Neural cell (in vitro differentiated cells): Measurements from ENCODE around the gene LEO1. TPM values are rescaled to one million over a fixed set of nuclear protein-coding genes. Genes with fewer than 3 reads are reported as not detected.

ENCODE experiments used
- H2AFZ ChIP-seq: fragments of 200-600, 300-800 bp; sonication (generic), shearing (Covaris generic); 2 replicates; pipeline ENCODE4 v1.6.0; 2014; ENCODE audit warnings: low read depth, mild to moderate bottlenecking, antibody characterized with exemption, low read length, moderate library complexity
- H3F3A ChIP-seq: fragments of 200-600 bp; shearing (Covaris generic); 2 replicates; pipeline ENCODE4 v1.6.1; 2016; ENCODE audit warnings: mild to moderate bottlenecking, moderate library complexity, mixed read lengths, antibody characterized with exemption, low read length; ENCODE audit not compliant: insufficient read depth, poor library complexity, severe bottlenecking
- H3K27ac ChIP-seq: fragments of 200-600, 300-800 bp; sonication (generic), shearing (Covaris generic); 2 replicates; pipeline ENCODE4 v1.5.1; 2014; ENCODE audit warnings: mild to moderate bottlenecking, low read length, moderate library complexity
- H3K27me3 ChIP-seq: fragments of 300-800, 200-600 bp; sonication (generic), shearing (Covaris generic); 2 replicates; pipeline ENCODE4 v1.6.0; 2014; ENCODE audit warnings: mild to moderate bottlenecking, low read depth, low read length, moderate library complexity; ENCODE audit not compliant: insufficient read depth
- H3K36me3 ChIP-seq: fragments of 300-800, 200-600 bp; sonication (generic), shearing (Covaris generic); 2 replicates; pipeline ENCODE4 v1.5.1; 2014; ENCODE audit warnings: mild to moderate bottlenecking, antibody characterized with exemption, low read length, moderate library complexity; ENCODE audit not compliant: insufficient read depth
- H3K4me2 ChIP-seq: fragments of 300-800, 200-600 bp; sonication (generic), shearing (Covaris generic); 2 replicates; pipeline ENCODE4 v1.6.0; 2014; ENCODE audit warnings: mild to moderate bottlenecking, low read length
- H3K4me3 ChIP-seq: fragments of 300-800, 200-600 bp; sonication (generic), shearing (Covaris generic); 2 replicates; pipeline ENCODE4 v1.5.1; 2014; ENCODE audit warnings: mild to moderate bottlenecking, low read length, moderate library complexity
- H3K79me2 ChIP-seq: fragments of 200-600 bp; shearing (Covaris generic); replicated peaks from 2 replicates; pipeline ENCODE4 v1.6.0; 2014; ENCODE audit warnings: mild to moderate bottlenecking, low read length, moderate library complexity; ENCODE audit not compliant: insufficient read depth
- H3K9ac ChIP-seq: fragments of 300-800, 200-600 bp; sonication (generic), shearing (Covaris generic); 2 replicates; pipeline ENCODE4 v1.6.1; 2016; ENCODE audit warnings: mild to moderate bottlenecking, low read length, mixed read lengths
- H3K9me2 ChIP-seq: fragments of 200-600 bp; shearing (Covaris generic); 2 replicates; pipeline ENCODE4 v1.6.1; 2016; ENCODE audit warnings: mild to moderate bottlenecking, low read length, mixed read lengths; ENCODE audit not compliant: insufficient read depth
- H3K9me3 ChIP-seq: fragments of 200-600, 300-800 bp; sonication (generic), shearing (Covaris generic); 2 replicates; pipeline ENCODE4 v1.6.1; 2016; ENCODE audit warnings: mild to moderate bottlenecking, mixed run types, low read length, moderate library complexity, mixed read lengths
- H4K20me1 ChIP-seq: fragments of 200-600 bp; shearing (Covaris generic); 2 replicates; pipeline ENCODE4 v1.6.1; 2016; ENCODE audit warnings: mild to moderate bottlenecking, mixed run types; ENCODE audit not compliant: insufficient read depth
- EP300 ChIP-seq: fragments of 450-650 bp; conservative IDR thresholded peaks from 2 replicates; pipeline ENCODE4 v1.6.1; 2014; ENCODE audit warnings: antibody characterized with exemption, mild to moderate bottlenecking, moderate library complexity; ENCODE audit not compliant: poor library complexity, severe bottlenecking
- EZH2 ChIP-seq: fragments of 200-600, 300-800 bp; shearing (Covaris generic), sonication (generic); IDR thresholded peaks from 2 replicates; pipeline ENCODE4 v1.6.1; 2014; ENCODE audit warnings: antibody characterized with exemption, low read length, borderline replicate concordance, mild to moderate bottlenecking; ENCODE audit not compliant: insufficient read depth, poor library complexity, severe bottlenecking
- MXI1 ChIP-seq: fragments of 450-650 bp; conservative IDR thresholded peaks from 2 replicates; pipeline ENCODE4 v1.6.1; 2014; ENCODE audit warnings: antibody characterized with exemption, mild to moderate bottlenecking; ENCODE audit not compliant: poor library complexity, severe bottlenecking
- POLR2AphosphoS5 ChIP-seq: IDR thresholded peaks from 2 replicates; pipeline ENCODE4 v1.6.1; 2012
- RAD21 ChIP-seq: fragments of 450-650 bp; conservative IDR thresholded peaks from 2 replicates; pipeline ENCODE4 v1.6.1; 2014; ENCODE audit warnings: antibody characterized with exemption, mild to moderate bottlenecking, moderate library complexity
- REST ChIP-seq: IDR thresholded peaks from 2 replicates; pipeline ENCODE4 v1.6.1; 2012; ENCODE audit warnings: borderline replicate concordance
- SMC3 ChIP-seq: fragments of 450-650 bp; conservative IDR thresholded peaks from 2 replicates; pipeline ENCODE4 v1.6.1; 2014; ENCODE audit warnings: antibody characterized with exemption, mild to moderate bottlenecking, moderate library complexity; ENCODE audit not compliant: poor library complexity
- TAF1 ChIP-seq: IDR thresholded peaks from 2 replicates; pipeline ENCODE4 v1.6.1; 2012; ENCODE audit warnings: low read depth
- polyA plus RNA-seq: library from polyadenylated mRNA; depleted of rRNA; stranded (reverse); fragments of >200 nt; gene quantifications from 2 replicates; pipeline ENCODE4 v1.2.3, GENCODE V29; 2014
- TF ChIP-seq, protein P1 (sequence below): fragments of 450-650 bp; IDR thresholded peaks from 2 replicates; pipeline ENCODE4 v1.5.1; 2014; ENCODE audit warnings: antibody characterized with exemption, mild to moderate bottlenecking, moderate library complexity; ENCODE audit not compliant: poor library complexity, severe bottlenecking

LEO1 gene
- polyA plus RNA-seq, 1 donor from 2014 or later: 30.3 TPM

- Histone ChIP-seq H3K79me2 (no peaks in the 10 kb centered on the region), H3K27me3 (no peaks in the 10 kb centered on the region), H4K20me1 (no peaks in the 10 kb centered on the region), H3K4me3 (no peak overlapping the region), H3K9me2 (no peaks in the 10 kb centered on the region), H3K9me3 (no peaks in the 10 kb centered on the region), H3K27ac (no peak overlapping the region), H3K9ac (no peak overlapping the region), H3F3A (no peaks in the 10 kb centered on the region), H3K36me3 (no peaks in the 10 kb centered on the region), H2AFZ (no peak overlapping the region), H3K4me2 (no peak overlapping the region)
- TF ChIP-seq, protein P1, sequence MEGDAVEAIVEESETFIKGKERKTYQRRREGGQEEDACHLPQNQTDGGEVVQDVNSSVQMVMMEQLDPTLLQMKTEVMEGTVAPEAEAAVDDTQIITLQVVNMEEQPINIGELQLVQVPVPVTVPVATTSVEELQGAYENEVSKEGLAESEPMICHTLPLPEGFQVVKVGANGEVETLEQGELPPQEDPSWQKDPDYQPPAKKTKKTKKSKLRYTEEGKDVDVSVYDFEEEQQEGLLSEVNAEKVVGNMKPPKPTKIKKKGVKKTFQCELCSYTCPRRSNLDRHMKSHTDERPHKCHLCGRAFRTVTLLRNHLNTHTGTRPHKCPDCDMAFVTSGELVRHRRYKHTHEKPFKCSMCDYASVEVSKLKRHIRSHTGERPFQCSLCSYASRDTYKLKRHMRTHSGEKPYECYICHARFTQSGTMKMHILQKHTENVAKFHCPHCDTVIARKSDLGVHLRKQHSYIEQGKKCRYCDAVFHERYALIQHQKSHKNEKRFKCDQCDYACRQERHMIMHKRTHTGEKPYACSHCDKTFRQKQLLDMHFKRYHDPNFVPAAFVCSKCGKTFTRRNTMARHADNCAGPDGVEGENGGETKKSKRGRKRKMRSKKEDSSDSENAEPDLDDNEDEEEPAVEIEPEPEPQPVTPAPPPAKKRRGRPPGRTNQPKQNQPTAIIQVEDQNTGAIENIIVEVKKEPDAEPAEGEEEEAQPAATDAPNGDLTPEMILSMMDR: no peak
- no peak for TF ChIP-seq TAF1
- TF ChIP-seq EZH2: no peak
- TF ChIP-seq SMC3: no peak
- no peak for TF ChIP-seq MXI1
- no peak for TF ChIP-seq RAD21
- no peak for TF ChIP-seq POLR2AphosphoS5
- TF ChIP-seq REST: no peak
- TF ChIP-seq EP300: no peak
Measured at GRCh38 chr15:51991141-51991540, 19.6 kb upstream of the LEO1 start.

GRCh38 chr15:51982770-51983103 lies 11.2 kb upstream of the LEO1 start:
- Histone ChIP-seq H3K79me2 (no peaks in the 10 kb centered on the region), H3K4me3 (no peak overlapping the region), H3K9me2 (no peaks in the 10 kb centered on the region), H3K9ac (no peak overlapping the region), H3K27ac (no peak overlapping the region), H2AFZ (no peak overlapping the region), H3K27me3 (no peaks in the 10 kb centered on the region), H3K36me3 (no peaks in the 10 kb centered on the region), H3K4me2 (no peak overlapping the region), H4K20me1 (no peaks in the 10 kb centered on the region), H3K9me3 (no peaks in the 10 kb centered on the region), H3F3A (no peaks in the 10 kb centered on the region)
- no peak for TF ChIP-seq REST
- TF ChIP-seq MXI1: no peak
